ENCODE data around the gene BLMH.

The BLMH gene

GRCh38 chr17:30334421-30334820 lies 42.7 kb upstream of the BLMH start:
- ChIA-PET CTCF (interaction anchor here (0.5 to 3.0 kb wide), 2 partner anchors 30 to 230 kb away, joined by 6 to 11 read pairs; no protein-coding TSS in a partner anchor), POLR2A (interaction anchor here (0.8 to 1.2 kb wide), 2 partner anchors 42 to 44 kb away, joined by 3 to 4 read pairs; no protein-coding TSS in a partner anchor)
- no peak for DNase-seq (ENCODE audit: extremely low spot score)
- TF ChIP-seq FOXM1 (IDR thresholded peaks at IDR 0.05; ENCODE audit: borderline replicate concordance) (no peak), SP1 (IDR thresholded peaks at IDR 0.05) (no peak), ELF4 (IDR thresholded peaks at IDR 0.05) (no peak), ZNF384 (IDR thresholded peaks at IDR 0.05) (no peak), SUZ12 (IDR thresholded peaks at IDR 0.05) (no peak), PKNOX1 (IDR thresholded peaks at IDR 0.05) (no peak), L3MBTL2 (conservative IDR thresholded peaks at IDR 0.05) (no peak), TARDBP (IDR thresholded peaks at IDR 0.05) (no peak), HDGF (IDR thresholded peaks at IDR 0.05; ENCODE audit: borderline replicate concordance) (no peak), FOXA1 (IDR thresholded peaks at IDR 0.05) (no peak), LEF1 (IDR thresholded peaks at IDR 0.05; ENCODE audit: borderline replicate concordance) (no peak), ARNT (IDR thresholded peaks at IDR 0.05) (no peak), FOXK2 (IDR thresholded peaks at IDR 0.05) (no peak), BHLHE40 (IDR thresholded peaks at IDR 0.05; ENCODE audit: borderline replicate concordance) (no peak), NFRKB (IDR thresholded peaks at IDR 0.05) (no peak), CTBP1 (IDR thresholded peaks at IDR 0.05; ENCODE audit: borderline replicate concordance) (no peak)

- TF ChIP-seq SP1 (IDR thresholded peaks at IDR 0.05) (no peak), HDGF (IDR thresholded peaks at IDR 0.05; ENCODE audit: borderline replicate concordance) (no peak), ELF4 (IDR thresholded peaks at IDR 0.05) (no peak)
- ChIA-PET CTCF (interaction anchor here (0.5 to 3.0 kb wide), 4 partner anchors 8 to 229 kb away, joined by 4 to 11 read pairs (median 6); no protein-coding TSS in a partner anchor), POLR2A (interaction anchor here (0.8 to 1.2 kb wide), 2 partner anchors 41 to 43 kb away, joined by 3 to 4 read pairs; no protein-coding TSS in a partner anchor)
- no peak for DNase-seq (ENCODE audit: extremely low spot score)
These were observed 42.0 kb upstream of the BLMH start, which contains the start of gene TMIGD1 for GRCh38 chr17:30333503-30334360. Gene TMIGD1, minus strand, starts transcription at chr17:30334057. Its CDS starts 1,924 bp downstream, at chr17:30332133.

- ChIA-PET POLR2A (interaction anchor here (0.7 kb wide), 1 partner anchor 227 kb away, joined by 3 read pairs; no protein-coding TSS in a partner anchor), CTCF (interaction anchor here (0.6 to 1.0 kb wide), 2 partner anchors 8 to 1341 kb away, joined by 3 to 4 read pairs; no protein-coding TSS in a partner anchor)
- DNase-seq (ENCODE audit: extremely low spot score): no peak
- TF ChIP-seq NFRKB (IDR thresholded peaks at IDR 0.05): no peak
- no peak for TF ChIP-seq BHLHE40 (IDR thresholded peaks at IDR 0.05; ENCODE audit: borderline replicate concordance)
- TF ChIP-seq FOXA1 (IDR thresholded peaks at IDR 0.05): no peak
- no peak for TF ChIP-seq ARNT (IDR thresholded peaks at IDR 0.05)
- no peak for TF ChIP-seq SP1 (IDR thresholded peaks at IDR 0.05)
These were observed 40.4 kb upstream of the BLMH start for GRCh38 chr17:30332057-30332542.

GRCh38 chr17:30326809-30327208 lies 35.1 kb upstream of the BLMH start:
- POLR2A ChIA-PET: interaction anchor here (0.7 to 2.5 kb wide), 2 partner anchors 20 to 35 kb away, joined by 3 to 29 read pairs; partner anchors contain the start of gene BLMH
- TF ChIP-seq PKNOX1 (IDR thresholded peaks at IDR 0.05) (peak; percentile 89), BHLHE40 (IDR thresholded peaks at IDR 0.05; ENCODE audit: borderline replicate concordance) (no peak)
- no peak for DNase-seq (ENCODE audit: extremely low spot score)
- CTCF ChIA-PET: interaction anchor here (0.6 to 2.9 kb wide), 6 partner anchors 10 to 1508 kb away, joined by 3 to 14 read pairs (median 4); no protein-coding TSS in a partner anchor

- POLR2A ChIA-PET: no interaction called here
These were observed 33.0 kb upstream of the BLMH start for GRCh38 chr17:30324723-30325122.

GRCh38 chr17:30323895-30324319 lies 32.2 kb upstream of the BLMH start:
- DNase-seq (ENCODE audit: extremely low spot score): no peak
- POLR2A ChIA-PET: interaction anchor here (0.9 kb wide), 1 partner anchor 17 kb away, joined by 3 read pairs; no protein-coding TSS in a partner anchor
- CTCF ChIA-PET: no interaction called here
- TF ChIP-seq ZNF384 (IDR thresholded peaks at IDR 0.05) (no peak), SP1 (IDR thresholded peaks at IDR 0.05) (no peak), ARNT (IDR thresholded peaks at IDR 0.05) (no peak), PKNOX1 (IDR thresholded peaks at IDR 0.05) (0 out of 2 replicates have a peak, but pooled peaks have one; percentile 16), NFRKB (IDR thresholded peaks at IDR 0.05) (no peak)

More at GRCh38 chr17:30324723-30325122, 33.0 kb upstream of the BLMH start:
- no peak for TF ChIP-seq SP1 (IDR thresholded peaks at IDR 0.05)
- peak; percentile 36 for TF ChIP-seq PKNOX1 (IDR thresholded peaks at IDR 0.05)
- no peak for DNase-seq (ENCODE audit: extremely low spot score)
- CTCF ChIA-PET: no interaction called here
